GM12878 (cell line): ENCODE results near the gene DNAI2.

Experiments
- BHLHE40 ChIP-seq, 2 experiments: fragments of 450-650 bp in 1 of 2; IDR thresholded peaks; 2 replicates each; pipeline ENCODE4 v1.6.1; 2011 to 2017; ENCODE audit warnings: low read depth in 2 of 2, borderline replicate concordance in 1 of 2, improper control_type of control experiment in 1 of 2, low read length in 1 of 2, mild to moderate bottlenecking in 1 of 2
- CEBPB ChIP-seq, 2 experiments: fragments of 150-350 bp in 1 of 2; IDR thresholded peaks; 2 replicates each; pipeline ENCODE4 v1.6.1; 2012 to 2014; ENCODE audit warnings: low read depth in 2 of 2, low read length in 2 of 2, borderline replicate concordance in 1 of 2, inconsistent platforms in 1 of 2
- CTCF ChIP-seq, 3 experiments: IDR thresholded peaks in 2 of 3; conservative IDR thresholded peaks in 1 of 3; 2 replicates each; pipeline ENCODE4 v1.5.1; 2011; ENCODE audit warnings: low read depth in 3 of 3, low read length in 3 of 3, mild to moderate bottlenecking in 3 of 3, control low read depth in 2 of 3, moderate library complexity in 2 of 3, inconsistent platforms in 1 of 3, mixed read lengths in 1 of 3; ENCODE audit not compliant: control insufficient read depth in 2 of 3, insufficient read depth in 1 of 3; ENCODE audit errors: extremely low read depth in 1 of 3
- EZH2 ChIP-seq: IDR thresholded peaks from 2 replicates; pipeline ENCODE4 v1.6.1; 2012; ENCODE audit warnings: low read depth, mild to moderate bottlenecking, control low read depth, inconsistent platforms, low read length, borderline replicate concordance; ENCODE audit not compliant: control insufficient read depth
- NFYB ChIP-seq: IDR thresholded peaks from 2 replicates; pipeline ENCODE4 v1.6.1; 2011; ENCODE audit warnings: low read depth, mild to moderate bottlenecking, low read length, improper control_type of control experiment, moderate library complexity; ENCODE audit not compliant: insufficient read depth
- POLR2A ChIP-seq: IDR thresholded peaks from 2 replicates; pipeline ENCODE4 v1.6.1; 2011; ENCODE audit warnings: low read depth, mild to moderate bottlenecking, low read length
- REST ChIP-seq: IDR thresholded peaks from 2 replicates; pipeline ENCODE4 v1.6.1; 2012; ENCODE audit warnings: mild to moderate bottlenecking, low read depth, low read length
- YY1 ChIP-seq: IDR thresholded peaks from 2 replicates; pipeline ENCODE4 v1.6.1; 2011; ENCODE audit warnings: low read depth, mild to moderate bottlenecking, low read length

GRCh38 chr17:74241847-74242246 lies 32.2 kb upstream of the DNAI2 start:
- no peak for TF ChIP-seq POLR2A
- TF ChIP-seq CTCF (IDR thresholded peaks at IDR 0.05 in 2 of 3, conservative IDR thresholded peaks at IDR 0.05 in 1 of 3; ENCODE audit: control insufficient read depth in 2 of 3, extremely low read depth in 1 of 3, insufficient read depth in 1 of 3, low read depth in 3 of 3, low read length in 3 of 3), result no peak
- TF ChIP-seq EZH2, result no peak
- TF ChIP-seq YY1, result no peak
- TF ChIP-seq REST, result no peak
- TF ChIP-seq NFYB, result no peak
- TF ChIP-seq BHLHE40 (IDR thresholded peaks at IDR 0.05; ENCODE audit: borderline replicate concordance in 1 of 2, low read depth in 2 of 2, low read length in 1 of 2), result no peak
- no peak for TF ChIP-seq CEBPB (IDR thresholded peaks at IDR 0.05; ENCODE audit: borderline replicate concordance in 1 of 2, low read depth in 2 of 2, low read length in 2 of 2)
